ENCODE measurements around the gene OGDH.
"Not testable (repeated sequence)": the region's sequence is repeated elsewhere in the genome, so short reads cannot be mapped to it uniquely, and the experiment has no call there.

The OGDH gene

DNA sequence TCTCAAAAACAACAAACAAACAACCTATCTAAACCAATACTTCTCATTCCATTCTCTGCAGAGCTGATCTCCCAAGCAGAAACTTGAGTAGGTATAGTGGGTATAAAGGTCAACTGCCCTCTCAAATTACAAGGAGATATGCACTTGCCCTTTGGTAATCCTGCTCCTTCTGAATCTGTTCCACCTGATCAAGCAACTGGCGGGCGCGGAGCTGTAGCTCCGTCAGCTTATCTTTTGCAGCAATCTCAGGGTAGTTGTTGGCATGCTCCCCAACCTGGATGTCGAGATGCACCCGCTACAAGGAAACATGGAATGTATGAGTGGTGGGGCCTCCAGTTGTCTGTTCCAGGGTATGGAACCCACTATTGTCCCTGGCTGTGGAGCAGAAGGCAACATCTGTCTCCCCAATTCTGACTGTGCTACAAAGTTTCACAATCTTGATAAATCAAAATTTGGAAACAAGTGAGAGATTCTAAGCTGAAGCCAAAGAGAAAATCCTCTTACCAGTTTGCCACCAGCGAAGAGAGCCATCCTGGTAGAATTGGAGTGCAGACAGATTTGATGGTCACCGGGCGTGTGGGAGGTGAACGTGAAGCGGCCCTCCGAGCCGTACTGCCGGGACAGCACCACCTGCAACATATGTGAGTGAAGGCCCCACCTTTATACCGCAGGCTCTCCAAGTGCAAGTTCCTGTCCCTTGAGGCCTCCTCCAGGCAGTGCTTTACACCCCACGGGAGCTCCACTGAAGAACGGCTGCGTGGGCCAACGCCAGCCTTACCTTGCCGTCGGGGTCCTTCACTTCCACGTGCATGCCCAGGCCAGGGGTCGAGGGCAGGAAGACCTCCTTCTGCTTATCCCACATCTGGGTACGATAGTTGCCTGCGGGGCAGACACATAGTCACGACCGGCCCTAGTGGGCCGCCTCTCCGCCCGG is 25.2 kb upstream of the OGDH start:
- no peak for DNase-seq

DNA sequence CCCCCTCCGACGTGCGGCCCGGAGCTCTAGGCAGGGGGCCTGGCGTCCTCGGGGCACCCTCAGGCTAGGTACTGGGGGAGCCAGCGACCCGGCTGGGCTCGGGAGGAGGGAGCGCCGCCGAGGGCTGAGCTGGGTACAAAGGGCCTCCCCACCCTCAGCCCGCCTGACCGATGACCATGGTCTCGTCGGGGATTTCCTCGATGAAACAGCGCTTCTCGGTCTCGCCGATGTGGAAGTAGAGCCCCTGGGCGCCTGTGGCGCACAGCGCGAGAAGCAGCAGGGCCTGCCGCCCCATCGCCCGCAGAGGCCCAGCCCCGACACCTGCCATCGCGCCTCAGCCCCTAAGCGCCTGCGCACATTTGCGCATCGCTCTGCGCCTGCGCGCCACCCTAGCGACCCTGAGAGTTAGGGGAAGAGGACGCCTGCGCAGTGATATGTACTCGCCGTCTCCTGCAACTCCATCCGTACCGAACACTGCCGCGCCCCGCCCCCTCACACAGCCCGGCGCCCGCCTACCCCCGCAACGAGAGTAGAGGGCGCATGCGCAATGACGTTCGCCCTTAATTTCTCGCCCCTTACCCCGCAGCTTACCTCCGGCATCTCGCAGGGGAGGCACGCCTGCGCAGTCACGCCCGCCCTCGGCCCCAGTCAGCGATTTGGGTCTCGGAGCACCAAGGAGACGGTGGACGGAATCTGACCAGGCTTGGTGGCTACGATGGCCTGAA is 24.4 kb upstream of the OGDH start, which contains the start of gene TMED4:
TSS of gene TMED4 (minus strand) at position 353 of the 725 bp plus-strand sequence. CDS start at position 328, 25 bp downstream.
- DNase-seq = peak; percentile 98

DNA sequence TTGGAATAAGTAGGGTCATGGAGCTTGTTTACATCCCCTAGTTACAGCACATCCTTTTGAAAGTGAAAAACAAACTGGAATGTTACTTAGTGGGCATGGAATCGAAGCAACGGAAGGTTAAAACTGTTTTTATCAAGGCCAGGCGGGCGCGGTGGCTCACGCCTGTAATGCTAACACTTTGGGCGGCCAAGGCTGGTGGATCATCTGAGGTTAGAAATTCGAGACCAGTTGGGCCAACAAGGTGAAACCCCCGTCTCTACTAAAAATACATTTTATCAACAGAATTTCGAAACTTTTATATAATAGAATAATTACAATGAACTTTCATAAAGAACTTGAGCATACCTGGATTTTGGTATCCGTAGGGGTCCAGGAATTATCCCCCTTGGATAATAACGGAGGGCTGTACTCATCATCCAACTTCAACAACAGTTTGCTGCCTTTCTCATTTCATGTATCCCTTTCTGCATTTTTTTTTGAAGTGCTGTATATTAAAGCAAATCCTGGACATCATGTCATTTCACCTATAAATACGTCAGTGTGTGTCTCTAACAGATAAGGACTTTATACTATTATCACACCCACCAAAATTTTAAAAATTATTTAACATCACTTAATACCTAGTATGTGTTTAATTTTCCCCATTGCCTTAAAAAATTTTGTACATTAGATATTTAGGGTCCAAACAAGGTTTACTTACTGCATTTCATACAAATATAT is 23.1 kb upstream of the OGDH start:
- no peak for DNase-seq

DNA sequence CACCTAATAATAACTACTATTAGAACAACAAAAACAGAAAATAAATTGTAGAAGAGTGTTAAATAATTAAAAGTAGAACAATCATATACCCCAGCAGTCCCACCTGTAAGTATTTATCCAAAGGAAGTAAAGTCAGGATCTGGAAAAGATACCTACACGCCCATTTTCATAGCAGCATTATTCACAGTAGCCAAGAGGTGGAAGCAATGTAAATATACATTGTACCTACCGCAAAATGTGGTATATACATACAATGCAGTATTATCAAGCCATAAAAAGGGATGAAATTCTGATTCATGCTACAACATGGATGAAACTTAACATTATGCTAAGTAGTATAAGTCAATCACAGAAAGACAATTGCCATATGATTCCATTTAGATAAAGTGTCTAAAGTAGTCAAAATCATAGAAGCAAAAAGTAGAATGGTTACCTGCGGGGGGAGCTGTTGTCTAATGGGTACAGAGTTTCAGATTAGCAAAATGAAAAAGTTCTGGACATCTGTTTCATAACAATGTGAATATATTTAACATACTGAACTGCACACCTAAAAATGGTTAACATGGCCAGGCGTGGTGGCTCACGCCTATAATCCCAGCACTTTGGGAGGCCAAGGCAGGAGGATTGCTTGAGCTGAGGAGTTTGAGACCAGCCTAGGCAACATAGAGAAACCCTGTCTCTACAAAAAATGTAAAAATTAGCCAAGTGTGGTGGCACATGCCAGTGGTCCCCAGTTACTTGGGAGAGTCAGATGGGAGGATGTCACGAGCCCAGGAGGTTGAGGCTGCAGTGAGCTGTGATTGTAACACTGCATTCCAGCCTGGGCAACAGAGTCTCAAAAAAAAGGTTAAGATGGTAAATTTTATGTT is 18.4 kb upstream of the OGDH start:
- DNase-seq = peak; percentile 44

DNA sequence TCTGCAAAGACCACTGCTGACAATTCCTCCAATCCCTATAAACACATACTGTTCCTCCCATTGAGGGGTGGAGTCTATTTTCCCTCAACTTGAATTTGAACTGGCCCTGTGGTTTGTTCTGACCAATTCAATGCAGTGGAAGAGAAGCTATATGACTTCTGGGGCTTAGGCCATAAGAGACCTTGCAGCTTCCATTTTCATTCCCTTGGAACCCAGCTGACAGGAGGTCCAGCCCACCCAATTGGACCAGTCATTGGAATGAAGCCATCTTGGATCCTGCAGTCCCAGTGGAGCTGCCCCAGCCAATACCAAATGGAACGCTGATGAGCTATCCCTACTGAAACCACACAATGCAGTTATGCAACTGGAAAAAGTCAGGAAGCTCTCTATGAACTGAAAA is 15.5 kb upstream of the OGDH start:
- DNase-seq = no peak

DNA sequence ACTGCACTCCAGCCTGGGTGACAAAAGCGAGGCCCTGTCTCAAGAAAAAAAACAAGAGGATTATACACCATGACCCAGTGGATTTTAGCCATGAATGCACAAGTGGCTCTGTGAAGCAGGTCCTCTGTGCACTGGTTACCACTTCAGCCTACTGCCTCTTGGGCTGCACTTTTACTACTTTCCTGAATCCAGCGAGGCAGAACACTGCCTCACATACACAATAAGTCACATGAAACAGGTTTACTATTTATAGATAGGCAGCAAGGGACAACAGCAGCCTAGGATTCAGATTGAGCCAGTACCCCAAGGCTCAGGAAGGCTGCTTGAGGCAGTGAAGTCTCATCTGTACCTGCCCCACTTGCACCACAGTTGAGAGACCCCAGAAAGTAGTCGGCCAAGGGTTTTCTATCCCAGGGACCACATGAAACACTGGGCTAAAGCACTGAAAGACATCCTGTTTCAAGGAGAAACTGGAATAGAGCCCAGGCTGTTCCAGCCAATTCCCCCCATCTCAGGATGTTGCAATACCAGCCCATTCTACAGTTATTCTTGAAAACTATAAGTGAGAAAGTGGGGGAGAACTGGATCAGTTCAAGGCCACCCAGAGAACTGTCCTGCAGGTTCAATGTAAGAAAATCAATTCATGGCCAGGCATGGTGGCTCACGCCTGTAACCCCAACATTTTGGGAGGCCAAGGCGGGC is 10.3 kb upstream of the OGDH start:
- DNase-seq = no peak

DNA sequence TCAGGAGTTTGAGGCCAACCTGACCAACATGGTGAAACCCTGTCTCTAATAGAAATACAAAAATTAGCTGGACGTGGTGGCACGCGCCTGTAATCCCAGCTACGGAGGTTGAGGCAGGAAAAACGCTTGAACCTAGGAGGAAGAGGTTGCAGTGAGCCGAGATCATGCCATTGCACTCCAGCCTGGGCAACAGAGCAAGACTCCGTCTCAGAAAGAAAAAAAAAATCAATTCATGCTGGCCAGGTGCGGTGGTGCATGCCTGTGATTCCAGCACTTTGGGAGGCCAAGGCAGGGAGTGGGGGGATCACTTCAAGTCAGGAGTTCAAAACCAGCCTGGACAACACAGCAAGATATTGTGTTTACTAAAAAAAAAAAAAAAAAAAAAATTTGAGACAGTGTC is 9.2 kb upstream of the OGDH start:
- not testable (repeated sequence) for DNase-seq

DNA sequence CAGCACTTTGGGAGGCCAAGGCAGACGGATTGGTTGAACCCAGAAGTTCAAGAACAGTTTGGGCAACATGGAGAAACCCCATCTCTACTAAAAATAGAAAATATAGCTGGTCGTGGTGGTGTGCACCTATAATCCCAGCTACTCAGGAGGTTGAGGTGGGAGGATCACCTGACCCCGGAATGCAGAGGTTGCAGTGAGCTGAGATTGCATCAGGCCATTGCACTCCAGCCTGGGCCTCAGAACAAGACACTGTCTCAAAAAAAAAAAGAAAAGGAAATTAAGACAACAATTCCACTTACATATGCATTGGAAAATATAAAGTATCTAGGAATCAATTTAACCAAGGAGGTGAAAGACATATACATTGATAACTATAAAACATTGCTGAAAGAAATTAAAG is 7.2 kb upstream of the OGDH start:
- no peak for DNase-seq

DNA sequence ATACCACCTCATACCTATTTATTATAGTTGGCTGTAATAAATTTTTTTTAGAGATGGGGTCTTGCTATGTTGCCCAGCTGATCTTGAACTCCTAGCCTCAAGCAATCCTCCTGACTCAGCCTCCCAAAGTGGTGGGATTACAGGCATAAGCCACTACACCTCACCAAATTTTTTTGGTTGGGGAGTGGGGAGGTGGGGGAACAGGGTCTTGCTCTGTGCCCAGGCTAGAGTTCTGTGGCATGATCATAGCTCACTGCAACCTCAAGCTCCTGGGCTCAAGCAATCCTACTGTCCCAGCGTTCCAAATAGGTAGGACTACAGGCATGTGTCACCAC is 3.9 kb upstream of the OGDH start:
- no peak for DNase-seq

DNA sequence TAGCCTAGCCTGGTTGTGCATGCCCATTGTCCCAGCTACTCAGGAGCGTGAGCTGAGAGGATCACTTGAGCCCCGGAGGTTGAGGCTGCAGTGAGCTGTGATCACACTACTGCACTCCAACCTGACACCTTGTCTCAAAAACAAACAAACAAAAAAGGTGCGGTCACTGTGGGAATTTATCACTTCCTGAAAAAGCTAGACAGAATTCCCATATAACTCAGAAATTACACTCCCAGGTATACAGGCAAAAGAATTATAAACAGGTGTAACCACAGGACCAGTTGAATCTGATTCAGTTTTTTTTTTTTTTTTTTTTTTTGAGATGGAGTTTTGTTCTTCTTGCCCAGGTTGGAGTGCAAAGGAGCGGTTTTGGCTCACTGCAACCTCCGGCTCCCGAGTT is 3.2 kb upstream of the OGDH start:
- no peak for DNase-seq

DNA sequence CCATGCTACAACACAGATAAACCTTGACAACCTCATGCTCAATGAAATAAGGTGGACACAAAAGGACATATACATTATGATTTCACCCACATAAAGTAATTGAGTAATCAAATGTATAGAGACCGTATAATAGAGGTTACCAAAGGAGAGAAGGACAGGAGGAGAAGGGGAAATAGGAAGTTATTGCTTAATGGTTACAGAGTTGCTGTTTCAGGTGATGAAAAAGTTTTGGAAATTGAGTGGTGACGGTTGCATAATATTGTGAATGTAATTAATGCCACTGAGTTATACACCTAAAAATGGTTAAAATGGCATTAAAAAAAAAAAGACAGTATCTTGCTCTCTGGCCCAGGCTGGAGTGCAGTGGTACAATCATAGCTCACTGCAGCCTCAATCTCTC is 1.5 kb upstream of the OGDH start:
- no peak for DNase-seq

DNA sequence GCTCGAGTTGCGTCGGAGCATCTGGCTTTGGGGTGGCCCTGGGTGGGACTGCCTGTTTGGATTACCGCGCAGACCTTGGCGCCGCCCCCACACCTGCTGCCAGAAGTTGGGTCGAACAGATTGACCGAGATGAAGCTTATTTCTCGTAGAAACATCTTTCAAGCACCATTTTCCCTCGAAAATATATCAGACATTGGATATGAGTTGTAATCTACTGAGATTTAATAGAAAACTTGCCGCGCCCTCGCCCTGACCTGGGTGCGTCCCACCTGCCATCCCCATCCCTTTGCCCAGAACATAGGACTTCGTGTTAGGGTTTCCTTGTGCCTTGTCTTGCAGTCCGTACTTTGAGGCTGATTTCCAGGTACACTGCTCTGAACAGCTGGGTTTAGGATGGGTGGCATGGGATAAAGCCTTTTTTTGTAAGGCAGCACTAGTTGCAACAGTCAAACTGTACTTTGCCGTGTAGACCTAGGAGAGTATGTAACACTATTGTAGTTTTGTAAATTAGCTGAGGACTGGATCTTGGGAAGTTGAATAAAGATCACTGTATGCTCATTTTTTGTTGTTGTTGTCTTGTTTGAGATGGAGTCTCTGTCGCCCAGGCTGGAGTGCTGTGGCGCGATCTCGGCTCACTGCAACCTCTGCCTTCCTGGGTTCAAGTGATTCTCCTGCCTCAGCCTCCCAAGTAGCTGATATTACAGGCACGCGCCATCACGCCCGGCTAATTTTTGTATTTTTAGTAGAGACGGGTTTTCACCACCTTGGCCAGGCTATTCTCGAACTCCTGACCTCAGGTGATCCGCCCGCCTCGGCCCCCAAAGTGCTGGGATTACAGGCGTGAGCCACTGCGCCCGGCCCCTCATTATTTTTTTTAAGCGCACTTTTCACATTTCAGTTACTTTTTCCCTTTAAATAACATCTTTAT is 978 bp downstream of the OGDH start:
- DNase-seq = no peak

DNA sequence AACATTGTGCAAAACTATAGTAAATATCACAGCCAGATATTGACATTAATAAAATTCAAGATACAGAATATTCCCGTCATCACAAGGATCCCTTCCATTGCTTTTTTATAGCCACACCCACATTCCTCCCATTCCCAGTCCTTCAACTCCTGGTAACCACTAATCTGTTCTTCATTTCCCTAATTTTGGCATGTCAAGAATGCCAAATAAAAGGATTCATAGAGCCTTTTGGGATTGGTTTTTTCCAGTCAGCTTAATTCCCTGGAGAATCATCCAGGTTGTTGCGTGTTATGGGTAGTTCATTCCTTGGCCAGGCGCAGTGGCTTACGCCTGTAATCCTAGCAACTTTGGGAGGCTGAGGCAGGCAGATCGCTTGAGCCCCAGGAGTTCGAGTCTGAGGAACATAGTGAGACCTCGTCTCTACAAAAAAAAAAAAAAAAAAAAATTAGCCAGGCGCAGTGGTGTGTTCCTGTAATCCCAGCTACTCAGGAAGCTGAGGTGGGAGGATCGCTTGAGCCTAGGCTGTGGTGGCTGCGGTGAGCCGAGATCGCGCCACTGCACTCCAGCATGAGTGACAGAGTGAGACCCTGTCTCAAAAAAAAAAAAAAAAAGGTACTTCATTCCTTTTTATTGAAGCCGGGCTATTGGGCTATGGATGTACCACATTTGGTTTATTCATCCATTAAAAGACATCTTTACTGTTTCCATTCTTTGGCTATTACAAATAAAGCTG is 2.7 kb downstream of the OGDH start:
- no peak for DNase-seq

DNA sequence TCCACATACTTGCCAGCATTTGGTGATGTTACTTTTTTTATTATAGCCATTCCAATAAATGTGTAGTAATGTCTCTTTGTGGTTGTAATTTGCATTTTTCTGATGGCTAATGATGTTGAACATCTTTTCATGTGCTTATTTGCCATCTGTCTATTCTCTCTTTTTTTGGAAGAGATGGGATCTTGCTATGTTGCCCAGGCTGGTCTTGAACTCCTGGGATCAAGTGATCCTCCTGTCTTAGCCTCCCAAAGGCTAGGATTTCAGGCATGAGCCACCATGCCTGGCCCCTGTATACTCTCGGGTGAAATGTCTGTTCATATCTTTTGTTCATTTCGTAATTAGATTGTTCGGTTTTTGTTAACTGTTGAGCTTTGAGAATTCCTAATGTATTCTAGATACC is 3.4 kb downstream of the OGDH start:
- no peak for DNase-seq

DNA sequence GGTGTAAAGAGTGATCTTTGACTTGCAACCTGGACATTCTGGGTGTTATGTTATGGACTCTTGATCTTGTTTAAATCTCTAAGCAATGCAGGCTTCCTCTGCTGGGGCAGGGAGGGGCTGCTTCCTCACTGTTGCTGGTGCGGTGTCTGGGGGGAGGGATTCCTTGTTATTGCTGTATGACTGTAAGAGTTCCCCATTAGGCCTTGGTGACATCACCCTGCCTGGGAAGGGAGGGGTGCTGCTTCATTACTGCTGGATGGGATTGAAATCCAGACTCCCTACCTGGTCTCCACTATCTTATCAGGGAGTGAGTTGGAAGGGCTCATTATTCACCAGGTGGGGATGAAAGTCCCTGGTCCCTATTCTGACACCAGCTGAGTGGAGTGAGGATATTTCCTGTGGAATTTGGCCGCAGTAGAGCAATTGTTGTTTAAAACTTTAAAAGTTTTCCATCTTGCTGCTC is 8.8 kb downstream of the OGDH start:
- DNase-seq = no peak

DNA sequence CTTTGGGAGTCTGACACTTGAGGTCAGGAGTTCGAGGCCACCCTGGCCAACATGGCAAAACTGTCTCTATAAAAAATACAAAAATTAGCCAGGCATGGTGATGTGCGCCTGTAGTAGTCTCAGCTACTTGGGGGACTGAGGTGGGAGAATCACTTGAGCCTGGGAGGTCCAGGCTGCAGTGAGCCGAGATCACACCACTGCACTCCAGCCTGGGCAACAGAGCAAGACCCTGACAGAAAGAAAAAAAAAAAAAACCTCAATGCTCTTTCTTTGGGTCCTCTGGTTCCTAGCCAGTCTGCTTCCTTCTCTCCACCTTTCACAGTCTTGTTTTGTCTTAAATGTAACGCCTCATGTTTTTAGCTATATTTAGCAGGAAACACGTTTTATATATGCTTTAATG is 9.4 kb downstream of the OGDH start:
- DNase-seq = no peak

DNA sequence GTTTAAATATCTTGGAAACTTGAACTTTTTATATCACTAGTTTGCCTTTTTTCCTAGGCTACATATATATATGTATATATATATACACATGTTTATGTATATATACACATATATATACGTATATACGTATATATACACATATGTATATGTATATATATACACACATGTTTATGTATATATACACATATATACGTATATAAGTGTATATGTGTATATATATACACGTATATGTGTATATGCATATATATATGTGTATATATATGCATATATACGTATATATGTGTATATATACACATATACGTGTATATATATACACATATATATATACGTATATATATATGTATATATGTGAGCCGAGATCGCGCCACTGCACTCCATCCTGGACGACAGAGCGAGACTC is 10.1 kb downstream of the OGDH start:
- DNase-seq = no peak

DNA sequence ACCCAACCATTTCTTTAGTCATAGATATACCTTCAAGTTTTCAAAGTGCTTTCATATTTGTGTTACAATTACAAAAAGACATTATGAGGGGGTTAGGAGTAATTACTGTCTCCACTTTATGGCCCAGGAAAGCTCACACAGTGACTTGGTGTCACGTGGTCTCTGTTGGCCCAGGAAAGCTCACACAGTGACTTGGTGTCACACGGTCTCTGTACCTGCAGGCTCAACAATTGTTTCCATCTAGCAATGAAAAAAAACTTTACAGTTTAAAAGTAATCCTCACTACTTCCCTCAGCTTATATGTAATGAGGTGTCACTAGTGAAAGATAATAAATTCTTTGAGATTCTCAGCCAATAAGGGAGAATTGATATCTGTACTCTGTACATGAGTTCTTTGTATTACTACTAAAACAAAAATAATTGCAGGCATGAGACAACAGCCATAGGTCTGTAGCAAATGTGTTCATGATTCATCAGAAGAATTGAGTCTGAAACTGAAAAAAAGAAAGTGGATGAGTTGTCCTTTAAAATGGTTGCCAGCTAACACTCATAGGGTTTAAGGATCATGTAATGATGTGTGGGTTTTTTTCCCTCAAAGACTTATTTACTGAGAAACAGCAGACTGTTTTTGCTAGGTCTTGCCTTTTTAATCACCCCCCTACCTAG is 10.9 kb downstream of the OGDH start:
- no peak for DNase-seq

DNA sequence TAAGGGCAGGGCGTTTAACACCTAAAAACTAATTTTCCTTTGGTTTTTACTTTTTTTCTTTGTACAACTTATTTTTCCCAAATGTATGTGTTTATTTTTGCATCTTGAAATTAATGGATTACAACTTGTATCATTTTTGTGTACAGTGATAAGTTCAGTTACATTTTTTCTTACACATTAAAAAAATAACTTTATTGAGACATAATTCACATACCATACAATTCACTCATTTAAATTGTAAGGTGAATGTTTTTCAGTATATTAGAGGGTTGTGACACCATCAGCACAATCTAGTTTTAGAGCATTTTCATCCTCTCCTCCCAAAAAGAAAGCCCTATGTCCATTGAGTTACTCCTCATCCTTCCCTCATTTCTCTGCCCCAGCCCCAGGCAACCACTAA is 11.6 kb downstream of the OGDH start:
- no peak for DNase-seq
